H9 (cell line): ENCODE measurements around the gene JPH2. TPM values are rescaled to one million over a fixed set of nuclear protein-coding genes. Genes with fewer than 3 reads are reported as not detected.

Experiments
- DNase-seq: peaks from one replicate; pipeline ENCODE4 v3.0.0-alpha.2; 2017
- H2AFZ ChIP-seq: one replicate; pipeline ENCODE4 v1.6.1; 2013; ENCODE audit warnings: mild to moderate bottlenecking, low read length, control low read depth, moderate library complexity
- H2AK5ac ChIP-seq: 2 replicates; pipeline ENCODE4 v1.6.1; 2013; ENCODE audit warnings: low read length, control low read depth, mixed read lengths; ENCODE audit not compliant: insufficient read length
- H2BK120ac ChIP-seq: one replicate; pipeline ENCODE4 v1.6.1; 2013; ENCODE audit warnings: low read depth, mild to moderate bottlenecking, low read length, control low read depth, inconsistent platforms; ENCODE audit not compliant: poor library complexity, severe bottlenecking
- H2BK12ac ChIP-seq: 2 replicates; pipeline ENCODE4 v1.6.1; 2013; ENCODE audit warnings: low read length, control low read depth, mixed read lengths, low read depth; ENCODE audit not compliant: insufficient read length
- H2BK15ac ChIP-seq: 2 replicates; pipeline ENCODE4 v1.6.1; 2013; ENCODE audit warnings: low read depth, low read length, control low read depth
- H2BK20ac ChIP-seq: one replicate; pipeline ENCODE4 v1.6.1; 2013; ENCODE audit warnings: low read depth, mild to moderate bottlenecking, low read length, control low read depth, inconsistent platforms; ENCODE audit not compliant: poor library complexity, severe bottlenecking
- H2BK5ac ChIP-seq: 2 replicates; pipeline ENCODE4 v1.6.1; 2013; ENCODE audit warnings: low read length, control low read depth, mixed read lengths; ENCODE audit not compliant: insufficient read length
- H3K14ac ChIP-seq: 2 replicates; pipeline ENCODE4 v1.6.1; 2013; ENCODE audit warnings: low read length, control low read depth; ENCODE audit not compliant: insufficient read depth
- H3K18ac ChIP-seq: 2 replicates; pipeline ENCODE4 v1.6.1; 2013; ENCODE audit warnings: low read depth, mild to moderate bottlenecking, mixed read lengths, low read length, control low read depth; ENCODE audit not compliant: insufficient read length
- H3K23ac ChIP-seq: 2 replicates; pipeline ENCODE4 v1.6.1; 2013; ENCODE audit warnings: low read length, control low read depth, mixed read lengths, low read depth; ENCODE audit not compliant: insufficient read length
- H3K23me2 ChIP-seq: 2 replicates; pipeline ENCODE4 v1.6.1; 2013; ENCODE audit warnings: low read depth, mild to moderate bottlenecking, mixed read lengths, low read length, control low read depth; ENCODE audit not compliant: insufficient read length, poor library complexity, severe bottlenecking
- H3K27ac ChIP-seq: 2 replicates; pipeline ENCODE4 v1.5.1; 2013; ENCODE audit warnings: low read length, control low read depth, mixed read lengths, low read depth; ENCODE audit not compliant: insufficient read length
- H3K27me3 ChIP-seq: 2 replicates; pipeline ENCODE4 v1.6.1; 2013; ENCODE audit warnings: low read length, control low read depth, inconsistent platforms; ENCODE audit not compliant: insufficient read depth
- H3K4ac ChIP-seq: 2 replicates; pipeline ENCODE4 v1.6.1; 2013; ENCODE audit warnings: low read depth, mild to moderate bottlenecking, control low read depth, inconsistent platforms, low read length, moderate library complexity
- H3K4me1 ChIP-seq: 2 replicates; pipeline ENCODE4 v1.6.1; 2013; ENCODE audit warnings: low read length, control low read depth, inconsistent platforms; ENCODE audit not compliant: insufficient read depth
- H3K4me2 ChIP-seq: 2 replicates; pipeline ENCODE4 v1.6.1; 2013; ENCODE audit warnings: low read length, control low read depth, mixed read lengths; ENCODE audit not compliant: insufficient read length, insufficient read depth
- H3K56ac ChIP-seq: 2 replicates; pipeline ENCODE4 v1.6.1; 2013; ENCODE audit warnings: low read depth, mild to moderate bottlenecking, mixed read lengths, low read length, control low read depth; ENCODE audit not compliant: insufficient read length
- H3K79me1 ChIP-seq: 2 replicates; pipeline ENCODE4 v1.6.1; 2013; ENCODE audit warnings: low read depth, mild to moderate bottlenecking, moderate library complexity, low read length, control low read depth, inconsistent platforms; ENCODE audit not compliant: insufficient read depth, poor library complexity, severe bottlenecking
- H3K79me2 ChIP-seq: 2 replicates; pipeline ENCODE4 v1.6.1; 2013; ENCODE audit warnings: low read length, control low read depth, inconsistent platforms; ENCODE audit not compliant: insufficient read depth
- H3K9ac ChIP-seq: 2 replicates; pipeline ENCODE4 v1.6.1; 2013; ENCODE audit warnings: low read length, control low read depth, mixed read lengths; ENCODE audit not compliant: insufficient read length; ENCODE audit errors: extremely low read depth
- H3K9me3 ChIP-seq: one replicate; pipeline ENCODE4 v1.6.1; 2013; ENCODE audit warnings: low read depth, low read length, inconsistent platforms; ENCODE audit not compliant: control insufficient read depth
- H3T11ph ChIP-seq: one replicate; pipeline ENCODE4 v1.6.1; 2013; ENCODE audit warnings: mild to moderate bottlenecking, low read length, control low read depth, inconsistent platforms
- H4K20me1 ChIP-seq: one replicate; pipeline ENCODE4 v1.6.1; 2013; ENCODE audit not compliant: control insufficient read depth, insufficient read length, insufficient read depth
- H4K5ac ChIP-seq: 2 replicates; pipeline ENCODE4 v1.6.1; 2013; ENCODE audit warnings: low read depth, mild to moderate bottlenecking, mixed read lengths, low read length, control low read depth; ENCODE audit not compliant: insufficient read length
- H4K8ac ChIP-seq: replicated peaks from 2 replicates; pipeline ENCODE4 v1.6.1; 2013; ENCODE audit warnings: low read length, control low read depth, mixed read lengths, low read depth; ENCODE audit not compliant: insufficient read length
- H4K91ac ChIP-seq: 2 replicates; pipeline ENCODE4 v1.6.1; 2013; ENCODE audit warnings: low read depth, mild to moderate bottlenecking, moderate library complexity, mixed read lengths, low read length, control low read depth; ENCODE audit not compliant: insufficient read length
- H3K27ac Mint-ChIP-seq, 3 experiments: 2 replicates in 2 of 3; 3 replicates in 1 of 3; pipeline ENCODE4 v1.8.0; 2020 to 2021; ENCODE audit warnings: mixed read lengths in 3 of 3, mild to moderate bottlenecking in 1 of 3, moderate library complexity in 1 of 3
- H3K27me3 Mint-ChIP-seq: 2 replicates; pipeline ENCODE4 v1.8.0; 2021; ENCODE audit warnings: low read depth, mild to moderate bottlenecking, moderate library complexity, mixed read lengths
- H3K36me3 Mint-ChIP-seq, 3 experiments: 2 replicates in 2 of 3; 3 replicates in 1 of 3; pipeline ENCODE4 v1.8.0; 2020 to 2021; ENCODE audit warnings: low read depth in 3 of 3, mixed read lengths in 3 of 3; ENCODE audit not compliant: insufficient read depth in 1 of 3
- H3K4me1 Mint-ChIP-seq, 2 experiments: 2 replicates each; pipeline ENCODE4 v1.8.0; 2020; ENCODE audit warnings: mixed read lengths in 2 of 2
- H3K4me3 Mint-ChIP-seq, 2 experiments: 2 replicates in 1 of 2; 3 replicates in 1 of 2; pipeline ENCODE4 v1.8.0; 2020 to 2021; ENCODE audit warnings: mild to moderate bottlenecking in 2 of 2, mixed read lengths in 2 of 2, moderate library complexity in 1 of 2
- H3K9me3 Mint-ChIP-seq, 2 experiments: 2 replicates in 1 of 2; 3 replicates in 1 of 2; pipeline ENCODE4 v1.8.0; 2020; ENCODE audit warnings: mild to moderate bottlenecking in 2 of 2, mixed read lengths in 2 of 2, moderate library complexity in 1 of 2
- CTCF ChIP-seq: fragments of 200-600 bp; sonication (generic); conservative IDR thresholded peaks from 3 replicates; pipeline ENCODE4 v1.8.0; 2021; ENCODE audit warnings: antibody characterized with exemption, mild to moderate bottlenecking
- WGBS: extraction: QIAGEN DNeasy Blood & Tissue Kit; methylation state at CpG from one replicate; pipeline ENCODE4 v1.1.7; 2013; ENCODE audit warnings: missing lambda C conversion rate, low lambda C conversion rate, mixed read lengths; ENCODE audit not compliant: insufficient read length; ENCODE audit errors: extremely low coverage; 5-methylcytosine and 5-hydroxymethylcytosine counted together
- total RNA-seq: library from RNA; stranded (reverse); gene quantifications from 2 replicates; pipeline ENCODE4 v1.2.1, GENCODE V29; 2021

JPH2 gene
- total RNA-seq, 1 experiment from 2014 or later, result 0.31 TPM

- no peak overlapping the region for H3K4me3 Mint-ChIP-seq
- H3K27ac Mint-ChIP-seq, result peak overlapping the region; percentile 19 to 84 (median 61); a peak in 3 of 7 replicates
- no peak overlapping the region for H3K9ac ChIP-seq
- no peak overlapping the region for H2BK120ac ChIP-seq
- H4K8ac ChIP-seq, result no peak overlapping the region
- H2AK5ac ChIP-seq, result no peak overlapping the region
- no peak for DNase-seq
- WGBS, result no CpG with 5 or more reads among the region's 17 CpGs
- no peak overlapping the region for H3K14ac ChIP-seq
- H3K27me3 ChIP-seq, result no peaks in the 10 kb centered on the region
- H2BK12ac ChIP-seq, result no peak overlapping the region
- no peak overlapping the region for H3K23ac ChIP-seq
- no peaks in the 10 kb centered on the region for H3K36me3 Mint-ChIP-seq
- H4K5ac ChIP-seq, result no peak overlapping the region
- H4K91ac ChIP-seq, result no peak overlapping the region
- H3K56ac ChIP-seq, result no peak overlapping the region
- no peaks in the 10 kb centered on the region; the same call in 1 of the 2 replicates for H3K27me3 Mint-ChIP-seq
- peaks cover 19 to 23% of the 10 kb centered on the region in 2 experiments for H3K4me1 Mint-ChIP-seq
- H3K18ac ChIP-seq, result no peak overlapping the region
- no peak overlapping the region for H3K4ac ChIP-seq
- H3T11ph ChIP-seq, result no peak overlapping the region
- H3K9me3 ChIP-seq, result no peaks in the 10 kb centered on the region
- H3K9me3 Mint-ChIP-seq, result no peaks in the 10 kb centered on the region
- H3K4me2 ChIP-seq, result no peak overlapping the region
- H2AFZ ChIP-seq, result no peak overlapping the region
- no peaks in the 10 kb centered on the region for H3K79me1 ChIP-seq
- no peak overlapping the region for H2BK5ac ChIP-seq
- 0 out of 2 replicates have a peak, but pooled peaks cover 4% of the 10 kb centered on the region for H3K4me1 ChIP-seq
- H2BK20ac ChIP-seq, result no peak overlapping the region
- no peaks in the 10 kb centered on the region for H3K79me2 ChIP-seq
- TF ChIP-seq CTCF, result peak; percentile 17; the same call in 1 of the 3 replicates
- H4K20me1 ChIP-seq, result no peaks in the 10 kb centered on the region
- H3K23me2 ChIP-seq, result no peaks in the 10 kb centered on the region
- H2BK15ac ChIP-seq, result no peak overlapping the region
- H3K27ac ChIP-seq, result no peak overlapping the region
These were observed 41.7 kb upstream of the JPH2 start for GRCh38 chr20:44228465-44229258.
